Tibial nerve (tissue), 4 donors: Measurements from ENCODE around the gene PI16. TPM values are rescaled to one million over a fixed set of nuclear protein-coding genes. Genes with fewer than 3 reads are reported as not detected.

ENCODE experiments used
- DNase-seq, 2 donors: peaks; one replicate each; pipeline ENCODE4 v3.0.0-alpha.2; 2019; ENCODE audit warnings: low spot score in 2 of 2
- H3K27ac ChIP-seq, 4 donors: fragments of 200-600 bp; sonication (generic) in 3 of 4; one replicate each; pipeline ENCODE4 v1.5.1; 2017 to 2019; ENCODE audit warnings: mild to moderate bottlenecking in 1 of 4
- H3K27me3 ChIP-seq, 2 donors: fragments of 200-600 bp; sonication (generic) in 1 of 2; one replicate each; pipeline versions ENCODE4 v1.5.1 to v1.6.0; 2017 to 2019
- H3K36me3 ChIP-seq, 3 donors: fragments of 200-600 bp; sonication (generic); one replicate each; pipeline ENCODE4 v1.5.1; 2018 to 2019
- H3K4me1 ChIP-seq, 4 donors: fragments of 200-600 bp; sonication (generic) in 3 of 4; one replicate each; pipeline ENCODE4 v1.5.1; 2017 to 2019
- H3K4me3 ChIP-seq, 4 donors: fragments of 200-600 bp; sonication (generic) in 3 of 4; one replicate each; pipeline ENCODE4 v1.5.1; 2017 to 2019; ENCODE audit warnings: mild to moderate bottlenecking in 1 of 4, moderate library complexity in 1 of 4
- H3K9me3 ChIP-seq, 4 donors: fragments of 200-600 bp; sonication (generic) in 3 of 4; one replicate each; pipeline ENCODE4 v1.5.1; 2017 to 2019
- EP300 ChIP-seq, 2 donors: sonication (generic); formaldehyde crosslinking; IDR thresholded peaks; one replicate each; pipeline ENCODE4 v1.6.1; 2017; ENCODE audit warnings: antibody characterized with exemption in 2 of 2, mild to moderate bottlenecking in 1 of 2
- POLR2A ChIP-seq, 2 donors: fragments of 450-650 bp; IDR thresholded peaks; one replicate each; pipeline ENCODE4 v1.6.1; 2017; ENCODE audit warnings: antibody characterized with exemption in 2 of 2, mild to moderate bottlenecking in 2 of 2, moderate library complexity in 2 of 2
- WGBS, 2 donors: methylation state at CpG; one replicate each; pipeline ENCODE4 v1.1.5; 2018; 5-methylcytosine and 5-hydroxymethylcytosine counted together
- total RNA-seq, 4 donors: library from RNA; depleted of rRNA; stranded (reverse); fragments of >200 nt; gene quantifications; one replicate each; pipeline ENCODE4 v1.1.0, GENCODE V29; 2016
- TF ChIP-seq, protein P1 (sequence below), 5 experiments: fragments of 200-600 bp in 3 of 5; fragments of 450-650 bp in 2 of 5; sonication (generic) in 3 of 5; IDR thresholded peaks; one replicate each; pipeline ENCODE4 v1.5.1; 2016 to 2019; ENCODE audit warnings: antibody characterized with exemption in 5 of 5, mild to moderate bottlenecking in 3 of 5, moderate library complexity in 2 of 5

Gene PI16
- total RNA-seq, 4 donors from 2014 or later = 17.4 to 70.2 (median 46.2) TPM

DNA sequence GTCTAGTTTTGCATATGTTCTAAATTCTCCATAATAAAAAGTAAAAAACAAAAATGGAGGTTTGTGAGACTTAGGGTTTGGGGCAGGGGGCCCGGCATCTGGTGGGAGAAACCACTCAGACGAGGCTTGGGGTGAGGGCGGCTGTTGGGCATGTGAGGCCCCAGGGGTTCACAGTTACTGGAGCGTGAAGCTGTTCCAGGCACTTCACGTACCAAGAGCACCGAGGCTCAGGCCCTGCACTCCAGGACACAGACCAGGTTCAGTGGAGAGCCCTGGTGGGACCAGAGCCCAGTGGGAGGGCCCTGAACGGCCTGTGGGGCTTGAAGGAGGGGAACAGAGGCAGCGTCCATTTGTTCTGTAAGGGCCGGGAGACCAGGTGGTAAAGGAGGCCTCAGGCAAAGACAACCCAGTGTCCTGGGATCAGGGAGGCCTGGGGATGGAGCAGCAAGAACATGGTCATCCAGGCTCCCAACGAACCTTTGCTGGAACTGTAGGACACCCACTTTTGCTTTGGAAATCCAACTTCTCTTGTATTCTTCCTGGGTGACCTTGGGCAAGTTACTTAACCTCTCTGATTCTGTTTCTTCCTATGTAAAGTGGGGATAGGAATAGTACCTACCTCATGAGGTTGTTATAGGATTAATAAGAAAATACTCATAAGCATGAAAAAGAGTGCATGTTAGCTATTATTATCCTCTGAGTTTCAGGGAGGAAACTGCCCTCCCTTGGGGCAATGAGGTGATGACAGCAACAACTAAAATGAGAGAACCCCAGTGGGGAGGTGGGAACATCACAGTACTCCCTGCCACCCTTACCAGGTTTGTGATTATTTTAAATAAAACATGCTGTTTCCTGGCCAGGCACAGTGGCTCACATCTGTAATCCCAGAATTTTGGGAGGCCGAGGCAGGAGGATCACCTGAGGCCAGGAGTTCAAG lies 49.8 kb downstream of the PI16 start:
- 75 to 76% methylated on average over 11 of the region's 11 CpGs for WGBS, 2 donors

DNA sequence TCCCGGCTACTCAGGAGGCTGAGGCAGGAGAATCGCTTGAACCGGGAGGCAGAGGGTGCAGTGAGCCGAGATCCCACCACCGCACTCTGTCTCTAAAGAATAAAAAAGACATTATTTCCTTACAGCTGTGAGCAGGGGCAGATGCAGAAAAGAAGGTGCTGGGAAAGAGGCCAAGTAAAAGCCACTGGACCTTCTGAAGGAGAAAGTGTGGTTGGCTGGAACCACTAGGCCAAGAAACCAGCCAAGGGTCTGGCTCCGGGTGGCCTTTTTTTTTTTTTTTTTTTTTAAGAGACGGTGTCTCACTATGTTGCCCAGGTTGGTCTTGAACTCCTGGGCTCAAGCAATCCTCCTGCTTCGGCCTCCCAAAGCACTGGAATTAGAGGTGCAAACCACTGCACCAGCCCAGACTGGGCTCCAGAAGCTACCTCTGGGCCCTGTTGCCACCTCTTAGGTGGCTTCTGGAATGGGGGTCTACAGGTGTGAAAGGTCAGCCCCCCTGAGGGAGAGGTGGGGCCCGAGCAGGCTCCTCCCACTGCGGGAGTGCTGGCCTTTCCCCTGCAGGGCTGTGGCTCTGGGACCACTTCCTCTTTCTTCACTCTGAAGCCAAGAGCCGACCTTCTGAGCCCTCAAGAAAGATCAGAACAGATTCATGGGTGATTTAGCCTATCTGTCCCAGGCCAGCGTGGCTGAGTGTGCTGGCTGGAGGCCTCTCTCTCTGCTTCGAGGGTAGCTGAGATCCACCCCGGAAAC lies 50.7 kb downstream of the PI16 start, which contains the start of gene FGD2:
Gene FGD2 (plus strand): TSS at position 595 of the 750 bp plus-strand sequence. CDS start 163 bp downstream, outside the sequence.
- 65 to 71% methylated on average over 9 to 14 of the region's 14 CpGs for WGBS, 2 donors
- no peaks in the 10 kb centered on the region for H3K36me3 ChIP-seq
- no peaks in the 10 kb centered on the region for H3K27me3 ChIP-seq
- H3K27ac ChIP-seq = peak within 1 kb of the TSS in 1 of 4 donors; percentile 67
- TF ChIP-seq POLR2A (IDR thresholded peaks at IDR 0.05) (no peak), EP300 (IDR thresholded peaks at IDR 0.05) (no peak)
- no peaks in the 10 kb centered on the region for H3K4me1 ChIP-seq
- H3K9me3 ChIP-seq = no peaks in the 10 kb centered on the region
- no peak for DNase-seq
- H3K4me3 ChIP-seq = peak within 1 kb of the TSS; percentile 7 to 48 (median 36)

More for the DNA sequence above, 49.8 kb downstream of the PI16 start:
- H3K9me3 ChIP-seq = no peaks in the 10 kb centered on the region
- no peak overlapping the region for H3K4me3 ChIP-seq
- no peaks in the 10 kb centered on the region for H3K36me3 ChIP-seq
- DNase-seq = no peak
- H3K4me1 ChIP-seq = peaks cover 0 to under 1% (median 0%) of the 10 kb centered on the region in 4 donors
- no peaks in the 10 kb centered on the region for H3K27me3 ChIP-seq
- no peak overlapping the region for H3K27ac ChIP-seq
- TF ChIP-seq, protein P1, sequence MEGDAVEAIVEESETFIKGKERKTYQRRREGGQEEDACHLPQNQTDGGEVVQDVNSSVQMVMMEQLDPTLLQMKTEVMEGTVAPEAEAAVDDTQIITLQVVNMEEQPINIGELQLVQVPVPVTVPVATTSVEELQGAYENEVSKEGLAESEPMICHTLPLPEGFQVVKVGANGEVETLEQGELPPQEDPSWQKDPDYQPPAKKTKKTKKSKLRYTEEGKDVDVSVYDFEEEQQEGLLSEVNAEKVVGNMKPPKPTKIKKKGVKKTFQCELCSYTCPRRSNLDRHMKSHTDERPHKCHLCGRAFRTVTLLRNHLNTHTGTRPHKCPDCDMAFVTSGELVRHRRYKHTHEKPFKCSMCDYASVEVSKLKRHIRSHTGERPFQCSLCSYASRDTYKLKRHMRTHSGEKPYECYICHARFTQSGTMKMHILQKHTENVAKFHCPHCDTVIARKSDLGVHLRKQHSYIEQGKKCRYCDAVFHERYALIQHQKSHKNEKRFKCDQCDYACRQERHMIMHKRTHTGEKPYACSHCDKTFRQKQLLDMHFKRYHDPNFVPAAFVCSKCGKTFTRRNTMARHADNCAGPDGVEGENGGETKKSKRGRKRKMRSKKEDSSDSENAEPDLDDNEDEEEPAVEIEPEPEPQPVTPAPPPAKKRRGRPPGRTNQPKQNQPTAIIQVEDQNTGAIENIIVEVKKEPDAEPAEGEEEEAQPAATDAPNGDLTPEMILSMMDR (IDR thresholded peaks at IDR 0.05) = no peak
- no peak for TF ChIP-seq EP300 (IDR thresholded peaks at IDR 0.05)
- TF ChIP-seq POLR2A (IDR thresholded peaks at IDR 0.05) = no peak

GRCh38 chr6:37005827-37006567 lies 51.5 kb downstream of the PI16 start:
- Histone ChIP-seq H3K36me3 (no peaks in the 10 kb centered on the region), H3K27me3 (no peaks in the 10 kb centered on the region), H3K4me1 (no peaks in the 10 kb centered on the region), H3K9me3 (no peaks in the 10 kb centered on the region), H3K27ac (peak overlapping the region in 1 of 4 donors; percentile 67), H3K4me3 (peak overlapping the region; percentile 7 to 48 (median 36))
- no peak for TF ChIP-seq POLR2A (IDR thresholded peaks at IDR 0.05)
- no peak for TF ChIP-seq EP300 (IDR thresholded peaks at IDR 0.05)
- TF ChIP-seq, protein P1 (IDR thresholded peaks at IDR 0.05) = no peak
- DNase-seq = no peak
- WGBS, 2 donors = 84 to 85% methylated on average over 13 of the region's 13 CpGs

- Histone ChIP-seq H3K4me3 (peak overlapping the region; percentile 7 to 48 (median 36)), H3K9me3 (no peaks in the 10 kb centered on the region), H3K36me3 (no peaks in the 10 kb centered on the region), H3K4me1 (no peaks in the 10 kb centered on the region), H3K27me3 (no peaks in the 10 kb centered on the region), H3K27ac (peak overlapping the region in 2 of 4 donors; percentile 36 to 40)
- 65 to 73% methylated on average over 5 of the region's 5 CpGs for WGBS, 2 donors
- no peak for DNase-seq
- TF ChIP-seq, protein P1 (IDR thresholded peaks at IDR 0.05) = no peak
- TF ChIP-seq POLR2A (IDR thresholded peaks at IDR 0.05) (no peak), EP300 (IDR thresholded peaks at IDR 0.05) (no peak)
These were observed 52.3 kb downstream of the PI16 start for GRCh38 chr6:37006793-37007339.
